Measurements from ENCODE around the gene TSC2.
"Not testable (repeated sequence)": the region's sequence is repeated elsewhere in the genome, so short reads cannot be mapped to it uniquely, and the experiment has no call there.

DNA sequence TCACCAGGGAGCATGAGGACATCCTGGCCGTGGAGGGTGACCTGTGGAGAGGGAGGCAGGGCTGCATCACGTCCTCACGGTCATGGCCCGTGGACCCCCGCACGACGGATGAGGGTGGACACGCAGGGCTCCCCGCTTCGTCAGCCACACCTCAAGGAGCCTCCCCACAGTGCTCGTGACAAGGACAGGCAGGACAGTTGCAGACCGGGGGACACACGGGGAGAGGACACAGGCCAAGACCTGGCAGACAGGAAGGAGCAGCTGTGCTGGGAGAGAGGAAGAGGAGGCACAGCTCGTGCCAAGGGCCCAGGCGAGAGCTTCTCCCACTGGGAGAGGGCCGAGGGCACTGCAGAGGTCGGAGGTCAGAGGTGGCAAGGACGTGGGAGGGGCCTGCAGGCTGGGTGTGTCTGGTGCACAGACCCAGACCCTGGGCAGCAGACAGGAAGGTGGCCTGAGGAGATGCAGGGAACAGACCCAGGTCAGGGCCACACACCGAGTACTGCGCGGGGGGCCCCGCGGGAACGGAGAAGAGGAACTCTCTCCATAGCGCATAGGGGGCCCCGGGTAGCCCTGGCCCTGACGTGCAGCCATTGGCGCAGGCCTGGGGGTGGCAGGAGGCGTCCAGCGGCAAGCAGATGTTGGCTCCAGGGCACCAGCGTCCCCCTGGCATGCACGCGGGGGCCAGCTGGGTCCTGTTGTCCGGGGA, 67.3 kb downstream of the TSC2 start:
- TF ChIP-seq, protein P1, sequence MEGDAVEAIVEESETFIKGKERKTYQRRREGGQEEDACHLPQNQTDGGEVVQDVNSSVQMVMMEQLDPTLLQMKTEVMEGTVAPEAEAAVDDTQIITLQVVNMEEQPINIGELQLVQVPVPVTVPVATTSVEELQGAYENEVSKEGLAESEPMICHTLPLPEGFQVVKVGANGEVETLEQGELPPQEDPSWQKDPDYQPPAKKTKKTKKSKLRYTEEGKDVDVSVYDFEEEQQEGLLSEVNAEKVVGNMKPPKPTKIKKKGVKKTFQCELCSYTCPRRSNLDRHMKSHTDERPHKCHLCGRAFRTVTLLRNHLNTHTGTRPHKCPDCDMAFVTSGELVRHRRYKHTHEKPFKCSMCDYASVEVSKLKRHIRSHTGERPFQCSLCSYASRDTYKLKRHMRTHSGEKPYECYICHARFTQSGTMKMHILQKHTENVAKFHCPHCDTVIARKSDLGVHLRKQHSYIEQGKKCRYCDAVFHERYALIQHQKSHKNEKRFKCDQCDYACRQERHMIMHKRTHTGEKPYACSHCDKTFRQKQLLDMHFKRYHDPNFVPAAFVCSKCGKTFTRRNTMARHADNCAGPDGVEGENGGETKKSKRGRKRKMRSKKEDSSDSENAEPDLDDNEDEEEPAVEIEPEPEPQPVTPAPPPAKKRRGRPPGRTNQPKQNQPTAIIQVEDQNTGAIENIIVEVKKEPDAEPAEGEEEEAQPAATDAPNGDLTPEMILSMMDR (IDR thresholded peaks at IDR 0.05; ENCODE audit: low read depth, low read length): not testable (repeated sequence)
- TF ChIP-seq POLR2A (IDR thresholded peaks at IDR 0.05; ENCODE audit: extremely low read depth, insufficient read length); MYC (IDR thresholded peaks at IDR 0.05; ENCODE audit: low read depth, low read length): not testable (repeated sequence)
- TF ChIP-seq, protein P2, sequence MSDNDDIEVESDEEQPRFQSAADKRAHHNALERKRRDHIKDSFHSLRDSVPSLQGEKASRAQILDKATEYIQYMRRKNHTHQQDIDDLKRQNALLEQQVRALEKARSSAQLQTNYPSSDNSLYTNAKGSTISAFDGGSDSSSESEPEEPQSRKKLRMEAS (IDR thresholded peaks at IDR 0.05; ENCODE audit: low read depth, low read length): not testable (repeated sequence)
